GM11168 (cell line): ENCODE data around the gene GRK1.
"Not testable (repeated sequence)": the region's sequence is repeated elsewhere in the genome, so short reads cannot be mapped to it uniquely, and the experiment has no call there.

Experiments
- in situ Hi-C: fragments of 300-500 bp; cut with MboI; formaldehyde crosslinking; loops from one replicate; pipeline ENCODE4 v1.12.0; 2022; ENCODE audit warnings: low sequenced_read_pairs; ENCODE audit not compliant: unreplicated experiment

GRK1 gene

GRCh38 chr13:113666951-113667701 lies at the start of gene GRK1:
GRK1 (plus strand) TSS chr13:113667219; CDS start chr13:113667387, 168 bp downstream.
- in situ Hi-C loops, result no loop called here

- in situ Hi-C loops, result no loop called here
Measured at GRCh38 chr13:113617961-113618360, 49.1 kb upstream of the GRK1 start.

GRCh38 chr13:113618455-113618854 lies 48.6 kb upstream of the GRK1 start:
- in situ Hi-C loops, result no loop called here

GRCh38 chr13:113620036-113620796 lies 46.8 kb upstream of the GRK1 start:
- in situ Hi-C loops, result no loop called here

- in situ Hi-C loops, result no loop called here
Measured at GRCh38 chr13:113621046-113621445, 46.0 kb upstream of the GRK1 start.

GRCh38 chr13:113621498-113621897 lies 45.5 kb upstream of the GRK1 start:
- in situ Hi-C loops, result not testable (repeated sequence)

GRCh38 chr13:113621986-113622550 lies 45.0 kb upstream of the GRK1 start:
- in situ Hi-C loops, result not testable (repeated sequence)

- in situ Hi-C loops, result no loop called here
Measured at GRCh38 chr13:113622791-113623490, 44.1 kb upstream of the GRK1 start.

GRCh38 chr13:113623491-113624234 lies 43.4 kb upstream of the GRK1 start:
- in situ Hi-C loops, result no loop called here

- in situ Hi-C loops, result no loop called here
Measured at GRCh38 chr13:113624235-113624587, 42.8 kb upstream of the GRK1 start.

- in situ Hi-C loops, result not testable (repeated sequence)
Measured at GRCh38 chr13:113624640-113625304, 42.2 kb upstream of the GRK1 start.

GRCh38 chr13:113625965-113626721 lies 40.9 kb upstream of the GRK1 start:
- in situ Hi-C loops, result no loop called here

- in situ Hi-C loops, result no loop called here
Measured at GRCh38 chr13:113627136-113627535, 39.9 kb upstream of the GRK1 start.

- in situ Hi-C loops, result no loop called here
Measured at GRCh38 chr13:113628291-113629270, 38.4 kb upstream of the GRK1 start.

GRCh38 chr13:113629866-113630265 lies 37.2 kb upstream of the GRK1 start:
- in situ Hi-C loops, result no loop called here

GRCh38 chr13:113630296-113630695 lies 36.7 kb upstream of the GRK1 start:
- in situ Hi-C loops, result no loop called here

GRCh38 chr13:113630804-113631203 lies 36.2 kb upstream of the GRK1 start:
- in situ Hi-C loops, result no loop called here
